Activated CD4-positive, alpha-beta T cell treated with anti-CD3 and anti-CD28 coated beads for 48 hours (primary cell): ENCODE measurements around the gene RASL12.

Experiments used
- DNase-seq: peaks from one replicate; pipeline ENCODE4 v3.0.0-alpha.2; 2020

The RASL12 gene

GRCh38 chr15:65054333-65055200 lies 13.2 kb downstream of the RASL12 start:
- DNase-seq = peak; percentile 74

DNA sequence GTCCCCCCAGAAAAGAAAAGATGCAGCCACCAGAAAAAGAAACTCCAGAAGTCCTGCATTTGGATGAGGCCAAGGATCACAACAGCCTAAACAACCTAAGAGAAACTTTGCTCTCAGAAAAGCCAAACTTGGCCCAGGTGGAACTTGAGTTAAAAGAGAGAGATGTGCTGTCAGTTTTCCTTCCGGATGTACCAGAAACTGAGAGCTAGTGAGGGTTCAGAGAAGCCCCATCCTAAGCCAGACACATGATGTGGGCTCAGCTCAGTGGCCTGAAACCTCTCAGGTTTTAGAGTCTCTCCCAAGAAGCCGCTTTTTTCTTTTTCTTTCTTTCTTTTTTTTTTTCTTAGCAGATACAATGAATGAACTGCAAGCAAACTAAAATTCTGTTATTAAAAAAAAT lies 14.8 kb downstream of the RASL12 start:
- DNase-seq = no peak

DNA sequence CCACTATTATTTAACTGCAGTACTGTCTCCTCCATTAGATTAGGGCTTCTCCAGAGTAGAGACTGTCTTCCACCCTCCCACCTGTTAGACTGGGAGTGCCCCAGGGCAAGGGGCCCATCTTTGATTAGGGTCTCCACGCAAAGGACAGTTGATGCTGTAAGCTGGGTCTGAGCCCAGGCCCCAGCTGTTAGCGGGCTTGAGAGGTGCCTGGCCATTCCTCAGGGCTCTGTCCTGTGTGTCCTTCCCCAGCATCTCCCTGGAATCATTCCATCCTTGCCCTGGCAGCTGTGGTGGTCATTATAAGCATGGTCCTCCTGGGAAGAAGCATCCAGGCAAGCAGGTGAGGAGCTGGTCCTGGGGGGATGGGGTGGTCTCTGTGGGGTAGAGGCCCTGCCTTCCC lies 16.5 kb downstream of the RASL12 start:
- no peak for DNase-seq

GRCh38 chr15:65050270-65050669 lies 17.5 kb downstream of the RASL12 start:
- DNase-seq = no peak

- peak; percentile 94 for DNase-seq
These were observed 18.4 kb downstream of the RASL12 start for GRCh38 chr15:65049418-65049840.

GRCh38 chr15:65048241-65048640 lies 19.6 kb downstream of the RASL12 start:
- DNase-seq = no peak

GRCh38 chr15:65044724-65045481 lies 22.9 kb downstream of the RASL12 start, which contains the start of gene SLC51B:
TSS of gene SLC51B (plus strand) at chr15:65045387. CDS start at chr15:65050005, 4,618 bp downstream.
- DNase-seq = no peak

DNA sequence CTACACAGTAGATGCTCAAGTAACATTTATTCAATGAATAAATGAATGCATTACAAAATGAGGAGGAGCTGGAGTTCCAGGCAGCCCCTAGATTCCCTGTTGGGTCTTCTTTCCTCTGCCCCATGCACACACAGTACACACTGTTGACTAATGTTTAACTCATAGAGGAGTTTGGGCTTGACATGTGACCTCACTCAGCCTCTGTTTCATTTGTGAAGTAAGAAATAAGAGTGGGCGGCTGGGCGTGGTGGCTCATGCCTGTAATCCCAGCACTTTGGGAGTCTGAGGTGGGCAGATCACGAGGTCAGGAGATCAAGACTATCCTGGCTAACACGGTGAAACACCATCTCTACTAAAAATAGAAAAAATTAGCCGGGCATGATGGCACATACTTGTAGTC lies 23.6 kb downstream of the RASL12 start:
- DNase-seq = peak; percentile 49

DNA sequence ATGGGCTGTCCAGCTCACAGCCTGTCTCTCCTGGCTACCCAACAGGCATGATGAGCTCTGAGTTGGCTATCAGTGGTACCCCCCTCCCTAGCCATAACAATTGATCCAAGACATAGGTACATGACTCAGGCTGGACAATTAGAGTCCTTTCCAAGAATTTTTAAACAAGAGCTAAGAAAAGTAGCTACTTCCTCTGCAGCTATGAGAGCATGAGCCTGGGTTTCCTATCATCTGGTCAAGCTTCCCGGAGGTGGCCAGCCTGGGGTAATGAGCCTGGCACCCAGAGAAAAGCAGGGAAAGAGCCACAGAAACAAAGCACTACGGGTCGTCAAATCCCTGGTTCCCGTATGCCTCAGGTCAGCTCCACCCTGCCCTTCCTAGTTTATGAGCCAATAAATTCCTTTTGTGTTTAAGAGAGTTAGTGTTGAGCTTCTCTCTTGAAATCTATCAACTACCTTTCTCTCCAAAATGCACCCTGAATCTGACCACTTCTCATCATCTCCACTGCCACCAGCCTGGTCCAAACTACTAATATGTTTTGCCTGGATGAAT lies 24.9 kb downstream of the RASL12 start:
- no peak for DNase-seq

GRCh38 chr15:65041787-65042186 lies 26.0 kb downstream of the RASL12 start:
- DNase-seq = no peak

GRCh38 chr15:65040461-65040860 lies 27.3 kb downstream of the RASL12 start:
- no peak for DNase-seq

- DNase-seq = no peak
These were observed 29.0 kb downstream of the RASL12 start for GRCh38 chr15:65038836-65039235.

- no peak for DNase-seq
These were observed 29.4 kb downstream of the RASL12 start for GRCh38 chr15:65038428-65038827.

DNA sequence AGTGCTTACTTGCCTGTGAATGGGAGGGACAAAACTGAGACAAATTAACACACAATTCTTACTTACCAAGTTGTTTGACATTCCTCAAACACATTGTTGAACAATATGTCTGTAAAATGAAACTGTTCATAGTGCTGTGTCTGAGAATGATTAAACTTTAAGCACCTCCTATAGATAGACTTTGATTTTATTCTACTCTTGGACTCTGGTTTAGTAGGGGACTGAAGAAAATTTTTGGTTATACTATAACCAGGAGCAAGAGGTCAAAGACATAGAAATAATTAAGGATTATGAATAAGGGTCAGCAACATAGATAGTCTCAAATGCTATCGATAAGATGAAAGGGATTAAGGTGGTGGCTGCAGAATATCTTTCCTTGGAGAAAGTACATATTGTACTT lies 30.5 kb downstream of the RASL12 start:
- no peak for DNase-seq

DNA sequence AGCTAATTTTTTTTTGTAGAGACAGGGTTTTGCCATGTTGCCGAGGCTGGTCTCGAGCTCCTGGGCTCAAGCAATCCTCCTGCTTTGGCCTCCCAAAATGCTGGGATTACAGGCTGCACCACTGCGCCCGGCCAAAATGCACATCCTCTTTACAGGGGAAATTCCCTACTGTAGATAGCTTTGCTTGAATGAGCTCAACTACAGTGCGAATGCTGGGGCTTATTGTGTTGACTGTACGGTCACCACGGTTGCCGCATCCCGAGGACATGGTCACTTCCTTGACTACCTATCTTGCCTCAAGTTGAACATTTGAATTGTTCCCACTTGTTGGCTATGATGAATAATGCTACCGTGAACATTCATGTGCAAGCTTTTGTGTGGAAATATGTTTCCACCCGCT lies 33.1 kb downstream of the RASL12 start:
- no peak for DNase-seq

DNA sequence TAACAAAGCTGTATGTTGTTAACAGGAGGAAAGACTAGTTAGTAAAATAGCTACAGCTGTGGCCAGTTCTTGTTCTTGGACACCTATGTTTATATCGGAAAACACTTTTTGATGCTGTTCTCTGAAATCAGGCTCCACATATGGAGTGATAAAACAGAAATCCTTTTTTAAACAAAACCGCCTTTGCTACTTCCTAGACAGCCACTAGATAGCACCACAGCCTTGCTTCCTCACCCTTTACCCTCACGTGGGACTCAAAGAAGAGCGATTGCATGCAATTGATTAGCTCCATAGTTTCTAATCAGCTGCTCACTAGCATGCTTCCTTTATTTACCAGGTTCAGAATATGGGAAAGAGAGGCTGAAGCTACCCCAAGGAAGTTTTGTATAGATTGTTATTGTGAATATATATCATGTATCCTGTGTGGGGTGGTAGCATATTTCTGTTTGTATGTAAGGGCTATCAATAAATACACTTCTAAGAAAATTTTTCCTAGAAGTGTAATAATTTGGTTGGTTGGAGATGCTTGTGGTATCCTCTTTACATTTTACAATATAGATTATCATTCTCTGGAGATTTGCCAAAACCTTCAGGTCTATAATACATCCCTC lies 34.0 kb downstream of the RASL12 start:
- DNase-seq = peak; percentile 29

- DNase-seq = peak; percentile 62
These were observed 34.8 kb downstream of the RASL12 start for GRCh38 chr15:65032801-65033537.

DNA sequence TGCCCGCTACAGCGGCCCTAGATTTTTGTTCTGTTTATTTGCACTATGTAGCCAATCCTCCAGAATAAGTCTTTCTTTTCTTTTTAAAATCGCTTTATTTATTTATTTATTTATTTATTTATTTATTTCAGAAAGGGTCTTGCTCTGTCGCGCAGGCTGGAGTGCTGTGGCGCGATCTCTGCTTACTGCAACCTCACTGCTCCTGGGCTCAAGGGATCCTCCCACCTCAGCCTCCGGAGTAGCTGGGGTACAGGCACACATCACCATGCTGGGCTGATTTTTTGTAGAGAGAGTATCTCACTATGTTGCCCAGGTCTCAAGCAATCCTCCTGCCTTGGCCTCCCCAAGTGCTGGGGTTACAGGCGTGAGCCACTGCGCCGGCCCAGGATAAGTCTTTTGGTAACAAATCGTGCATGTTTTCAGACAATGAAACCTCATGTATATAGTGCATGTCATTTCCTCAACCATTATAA lies 38.0 kb downstream of the RASL12 start:
- no peak for DNase-seq

GRCh38 chr15:65028921-65029735 lies 38.7 kb downstream of the RASL12 start, which contains the start of gene MTFMT:
TSS of gene MTFMT (minus strand) at chr15:65029639. CDS start at chr15:65029613, 26 bp downstream.
- DNase-seq = peak; percentile 96

GRCh38 chr15:65028338-65028737 lies 39.5 kb downstream of the RASL12 start:
- DNase-seq = peak; percentile 7

GRCh38 chr15:65027593-65027992 lies 40.2 kb downstream of the RASL12 start:
- DNase-seq = no peak
